H1 (cell line): ENCODE measurements around the gene CLIC3. TPM values are rescaled to one million over a fixed set of nuclear protein-coding genes. Genes with fewer than 3 reads are reported as not detected.
A peak's percentile ranks its signal among the peaks of the same experiment; 100 is the strongest.

Experiments used
- CTCF ChIA-PET: fragments of 300-600 bp; sonication (Branson Sonifier 250); formaldehyde crosslinking; loops from one replicate; lab custom pipeline; 2021; ENCODE audit not compliant: partially characterized antibody; lab: Charles Lee
- POLR2A ChIA-PET: fragments of 300-600 bp; sonication (Branson Sonifier 250); formaldehyde crosslinking; loops from one replicate; lab custom pipeline; 2021; ENCODE audit warnings: inconsistent platforms; ENCODE audit not compliant: partially characterized antibody; lab: Charles Lee
- DNase-seq, 2 experiments: peaks; one replicate each; pipeline versions ENCODE4 v3.0.0 to v3.0.0-alpha.2; 2010 to 2022; ENCODE audit warnings: low spot score in 2 of 2, low read depth in 1 of 2, mixed read lengths in 1 of 2
- FAIRE-seq: peaks from 2 replicates; lab custom pipeline; 2011; peaks lifted over from hg19 to GRCh38; lab: Jason Lieb, UNC
- H2AFZ ChIP-seq: 2 replicates; pipeline ENCODE4 v1.8.1; 2012; ENCODE audit warnings: low read length, inconsistent platforms
- H2AK5ac ChIP-seq: 2 replicates; pipeline ENCODE4 v1.6.1; 2013; ENCODE audit warnings: low read depth, low read length
- H2BK120ac ChIP-seq: replicated peaks from 2 replicates; pipeline ENCODE3; 2013; ENCODE audit warnings: low read depth, low read length, inconsistent platforms
- H2BK12ac ChIP-seq: 2 replicates; pipeline ENCODE4 v1.6.1; 2013; ENCODE audit warnings: low read depth, low read length
- H2BK15ac ChIP-seq: 2 replicates; pipeline ENCODE4 v1.6.1; 2013; ENCODE audit warnings: low read length
- H2BK20ac ChIP-seq: 2 replicates; pipeline ENCODE4 v1.6.1; 2013; ENCODE audit warnings: low read length
- H2BK5ac ChIP-seq: 2 replicates; pipeline ENCODE4 v1.6.1; 2013; ENCODE audit warnings: low read depth, low read length
- H3K14ac ChIP-seq: 2 replicates; pipeline ENCODE4 v1.6.1; 2013; ENCODE audit warnings: inconsistent platforms; ENCODE audit not compliant: insufficient read length
- H3K18ac ChIP-seq: 2 replicates; pipeline ENCODE4 v1.6.1; 2013; ENCODE audit warnings: low read length; ENCODE audit errors: extremely low read depth
- H3K23ac ChIP-seq: 2 replicates; pipeline ENCODE4 v1.6.1; 2013; ENCODE audit warnings: inconsistent platforms; ENCODE audit not compliant: insufficient read length
- H3K23me2 ChIP-seq: 2 replicates; pipeline ENCODE4 v1.6.1; 2013; ENCODE audit warnings: low read depth, low read length
- H3K27ac ChIP-seq: 2 replicates; pipeline ENCODE4 v1.6.1; 2011; ENCODE audit warnings: low read depth, low read length, inconsistent platforms
- H3K27me3 ChIP-seq, 4 experiments: replicated peaks in 1 of 4; 1 replicate in 1 of 4; 2 replicates in 3 of 4; pipeline versions ENCODE4 v1.6.1 to v1.8.1; 2011 to 2013; ENCODE audit warnings: low read length in 3 of 4, mild to moderate bottlenecking in 3 of 4, inconsistent platforms in 2 of 4, mixed read lengths in 2 of 4, moderate library complexity in 1 of 4; ENCODE audit not compliant: control insufficient read depth in 3 of 4, insufficient read depth in 3 of 4; ENCODE audit errors: extremely low read depth in 1 of 4
- H3K36me3 ChIP-seq, 4 experiments: 2 replicates each; pipeline versions ENCODE4 v1.6.1 to v1.8.1; 2011 to 2013; ENCODE audit warnings: mild to moderate bottlenecking in 4 of 4, low read length in 3 of 4, moderate library complexity in 2 of 4, control low read depth in 1 of 4, inconsistent platforms in 1 of 4; ENCODE audit not compliant: insufficient read depth in 4 of 4, control insufficient read depth in 2 of 4
- H3K4ac ChIP-seq: replicated peaks from 2 replicates; pipeline ENCODE3; 2013; ENCODE audit warnings: low read length, low read depth, mixed read lengths, inconsistent platforms; ENCODE audit not compliant: insufficient read length
- H3K4me1 ChIP-seq, 4 experiments: replicated peaks in 1 of 4; 1 replicate in 1 of 4; 2 replicates in 3 of 4; pipeline versions ENCODE4 v1.6.1 to v1.8.1; 2011 to 2013; ENCODE audit warnings: low read length in 3 of 4, inconsistent platforms in 2 of 4, mixed read lengths in 1 of 4; ENCODE audit not compliant: insufficient read depth in 4 of 4, control insufficient read depth in 3 of 4
- H3K4me2 ChIP-seq, 2 experiments: 2 replicates each; pipeline versions ENCODE4 v1.6.1 to v1.8.1; 2011 to 2013; ENCODE audit warnings: low read depth in 2 of 2, low read length in 2 of 2, control low read depth in 1 of 2, inconsistent platforms in 1 of 2, mild to moderate bottlenecking in 1 of 2; ENCODE audit not compliant: insufficient read depth in 1 of 2
- H3K4me3 ChIP-seq, 4 experiments: fragments of 200-600, 300-600 bp in 1 of 4; sonication (generic), shearing (Covaris generic), sonication (Bioruptor Twin) in 1 of 4; 2 replicates each; pipeline versions ENCODE4 v1.5.1 to v1.8.1; 2011 to 2016; ENCODE audit warnings: low read length in 4 of 4, low read depth in 3 of 4, control low read depth in 2 of 4, inconsistent platforms in 2 of 4, mild to moderate bottlenecking in 2 of 4, mixed read lengths in 1 of 4, moderate library complexity in 1 of 4; ENCODE audit not compliant: insufficient read depth in 2 of 4; ENCODE audit errors: extremely low read depth in 1 of 4
- H3K56ac ChIP-seq: replicated peaks from 2 replicates; pipeline ENCODE3; 2013; ENCODE audit warnings: low read depth, mild to moderate bottlenecking, mixed read lengths, low read length, inconsistent platforms; ENCODE audit not compliant: insufficient read length
- H3K79me1 ChIP-seq: 2 replicates; pipeline ENCODE4 v1.6.1; 2013; ENCODE audit warnings: low read depth, low read length, control low read depth
- H3K79me2 ChIP-seq, 2 experiments: 2 replicates each; pipeline versions ENCODE4 v1.6.1 to v1.8.1; 2012 to 2013; ENCODE audit warnings: low read length in 2 of 2, mild to moderate bottlenecking in 2 of 2, inconsistent platforms in 1 of 2; ENCODE audit not compliant: insufficient read depth in 2 of 2, control insufficient read depth in 1 of 2
- H3K9ac ChIP-seq, 4 experiments: replicated peaks in 1 of 4; 1 replicate in 1 of 4; 2 replicates in 3 of 4; pipeline versions ENCODE4 v1.6.1 to v1.8.1; 2011 to 2013; ENCODE audit warnings: low read depth in 3 of 4, low read length in 3 of 4, control low read depth in 2 of 4, mild to moderate bottlenecking in 2 of 4, moderate library complexity in 2 of 4, inconsistent platforms in 1 of 4; ENCODE audit errors: extremely low read depth in 1 of 4
- H3K9me3 ChIP-seq, 2 experiments: 2 replicates each; pipeline versions ENCODE4 v1.6.1 to v1.8.1; 2012 to 2013; ENCODE audit warnings: mild to moderate bottlenecking in 2 of 2, moderate library complexity in 2 of 2, control low read depth in 1 of 2, inconsistent platforms in 1 of 2, low read depth in 1 of 2, low read length in 1 of 2, mixed read lengths in 1 of 2; ENCODE audit not compliant: insufficient read depth in 2 of 2
- H4K20me1 ChIP-seq, 2 experiments: replicated peaks in 1 of 2; 2 replicates each; pipeline versions ENCODE3 to v1.8.1; 2011 to 2013; ENCODE audit warnings: inconsistent platforms in 2 of 2, low read length in 2 of 2, mild to moderate bottlenecking in 1 of 2; ENCODE audit not compliant: insufficient read depth in 2 of 2, control insufficient read depth in 1 of 2
- H4K5ac ChIP-seq: 2 replicates; pipeline ENCODE4 v1.6.1; 2013; ENCODE audit warnings: low read length, low read depth, mixed read lengths, inconsistent platforms; ENCODE audit not compliant: insufficient read length
- H4K8ac ChIP-seq: 2 replicates; pipeline ENCODE4 v1.8.0; 2013; ENCODE audit warnings: mild to moderate bottlenecking, moderate library complexity, low read length, inconsistent platforms; ENCODE audit not compliant: insufficient read depth; ENCODE audit errors: extremely low read depth
- H4K91ac ChIP-seq: replicated peaks from 2 replicates; pipeline ENCODE3; 2013; ENCODE audit warnings: low read length, mixed read lengths, inconsistent platforms; ENCODE audit not compliant: insufficient read length
- BRCA1 ChIP-seq: IDR thresholded peaks from 2 replicates; pipeline ENCODE4 v1.6.1; 2012; ENCODE audit warnings: low read depth, low read length, improper control_type of control experiment
- E2F6 ChIP-seq: IDR thresholded peaks from 2 replicates; pipeline ENCODE4 v1.6.1; 2012; ENCODE audit warnings: inconsistent platforms
- EGR1 ChIP-seq: IDR thresholded peaks from 2 replicates; pipeline ENCODE4 v1.6.1; 2011; ENCODE audit warnings: low read depth, low read length, borderline replicate concordance
- EZH2 ChIP-seq: fragments of 200-600 bp; sonication (generic); IDR thresholded peaks from 2 replicates; pipeline ENCODE4 v1.7.1; 2012; ENCODE audit warnings: low read depth, mild to moderate bottlenecking, moderate library complexity, low read length, inconsistent platforms; ENCODE audit not compliant: severe bottlenecking
- RAD21 ChIP-seq, 2 experiments: IDR thresholded peaks in 1 of 2; conservative IDR thresholded peaks in 1 of 2; 2 replicates each; pipeline ENCODE4 v1.6.1; 2011; ENCODE audit warnings: low read depth in 2 of 2, low read length in 2 of 2, improper control_type of control experiment in 1 of 2, inconsistent platforms in 1 of 2, mild to moderate bottlenecking in 1 of 2, moderate library complexity in 1 of 2
- WGBS, 2 experiments: shearing (Covaris generic) in 1 of 2; methylation state at CpG; one replicate each; pipeline versions ENCODE4 v1.1.6 to v1.1.7; 2013 to 2015; ENCODE audit warnings: low lambda C conversion rate in 2 of 2, mixed read lengths in 2 of 2, inconsistent platforms in 1 of 2, low coverage in 1 of 2, missing lambda C conversion rate in 1 of 2; ENCODE audit not compliant: insufficient replicate concordance in 2 of 2, insufficient coverage in 1 of 2, insufficient read length in 1 of 2; ENCODE audit errors: extremely low coverage in 1 of 2, missing lambda C conversion rate in 1 of 2; 5-methylcytosine and 5-hydroxymethylcytosine counted together
- polyA plus RNA-seq, 7 experiments: library from polyadenylated mRNA; depleted of rRNA in 3 of 7; stranded (reverse) in 5 of 7; unstranded in 2 of 7; fragments of >200 nt in 5 of 7; fragments of 200-250 nt in 2 of 7; gene quantifications; 1 replicate in 5 of 7; 2 replicates in 1 of 7; 4 replicates in 1 of 7; pipeline versions ENCODE4 v1.2.1 to v1.2.3, GENCODE V29; 2011 to 2013; ENCODE audit warnings: missing spikeins in 2 of 7, mixed read lengths in 2 of 7
- total RNA-seq: library from RNA; stranded (reverse); fragmentation: NEBNext Ultra II Directional; extraction: Animal tissue kit (Norgen Biotek cat#: 25700); gene quantifications from 2 replicates; pipeline ENCODE4 v1.2.1, GENCODE V29; 2021
- TF ChIP-seq, protein P1 (sequence below), 3 experiments: IDR thresholded peaks; 1 replicate in 2 of 3; 2 replicates in 1 of 3; pipeline versions ENCODE4 v1.5.1 to v1.6.1; 2011; ENCODE audit warnings: low read length in 3 of 3, mild to moderate bottlenecking in 3 of 3, inconsistent platforms in 2 of 3, low read depth in 1 of 3, moderate library complexity in 1 of 3; ENCODE audit not compliant: insufficient read depth in 1 of 3; ENCODE audit errors: control extremely low read depth in 1 of 3

The CLIC3 gene
- total and polyA plus RNA-seq, 2 of the 8 experiments (the other 6 are each of a cell fraction or from before 2014, with no cell fraction given) = 0.12 TPM; not detected in 1

DNA sequence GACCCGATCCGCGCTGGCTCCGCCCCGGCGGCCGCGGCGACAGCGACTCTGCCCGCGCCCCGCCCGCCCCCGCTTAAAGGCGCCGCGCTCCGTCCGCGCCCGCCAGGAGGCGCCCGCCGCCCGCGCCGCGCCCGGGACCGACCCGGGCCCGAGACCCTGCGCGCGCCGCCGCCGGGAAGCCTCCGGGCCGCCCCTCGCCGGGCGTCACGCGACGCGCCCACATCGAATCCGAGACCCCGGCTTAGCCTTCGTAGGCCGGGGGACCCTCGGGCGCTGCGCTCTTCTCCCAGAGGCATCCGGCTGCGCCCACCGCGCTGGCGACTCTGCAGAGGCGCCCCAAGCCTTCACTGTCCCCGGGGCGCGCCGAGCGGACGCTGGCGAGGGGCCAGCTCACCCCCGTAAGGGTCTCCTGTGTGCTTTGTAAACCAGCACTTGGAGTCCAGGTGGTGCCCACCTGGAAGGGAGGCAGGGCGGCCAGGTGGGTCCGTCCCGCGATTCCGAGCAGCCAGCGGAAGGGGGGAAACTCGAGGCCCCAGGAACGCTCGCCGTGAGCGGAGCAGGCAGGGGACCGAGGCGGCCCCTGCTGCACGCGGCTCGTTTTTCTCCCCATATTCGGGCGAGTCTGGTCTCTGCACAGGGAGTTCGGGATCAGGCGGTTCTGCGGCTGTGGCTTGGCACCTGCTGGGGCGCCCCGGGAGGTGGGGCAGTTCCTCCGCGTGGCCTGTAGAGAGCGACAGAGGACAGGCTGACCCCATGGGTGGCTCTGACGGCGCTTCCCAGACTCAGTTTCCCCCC is 32.1 kb upstream of the CLIC3 start:
- Histone ChIP-seq H4K8ac (peak overlapping the region; percentile 46; the same call in 1 of the 2 replicates), H3K23ac (no peak overlapping the region), H2AFZ (peak overlapping the region; percentile 82; the same call in 1 of the 2 replicates), H3K9ac (no peak overlapping the region; a peak in 2 of 7 replicates), H4K91ac (no peak overlapping the region), H3K56ac (no peak overlapping the region), H2BK5ac (no peak overlapping the region), H2AK5ac (no peak overlapping the region), H3K23me2 (peaks cover 4% of the 10 kb centered on the region; the same call in 1 of the 2 replicates), H2BK12ac (no peak overlapping the region), H3K4me1 (peaks cover 0 to 11% (median 3%) of the 10 kb centered on the region in 4 experiments; a peak in 5 of 7 replicates), H4K5ac (no peak overlapping the region), H2BK15ac (no peak overlapping the region), H3K27ac (no peak overlapping the region), H4K20me1 (peaks cover 0 to 4% of the 10 kb centered on the region in 2 experiments), H3K4me3 (peak overlapping the region; percentile 37 to 78 (median 46); a peak in 7 of 8 replicates), H3K79me2 (no peaks in the 10 kb centered on the region), H3K4ac (no peak overlapping the region), H3K18ac (peak overlapping the region; percentile 60), H3K9me3 (no peaks in the 10 kb centered on the region), H2BK20ac (no peak overlapping the region), H2BK120ac (no peak overlapping the region), H3K79me1 (no peaks in the 10 kb centered on the region), H3K36me3 (no peaks in the 10 kb centered on the region), H3K27me3 (peaks cover 1 to 27% (median 15%) of the 10 kb centered on the region in 4 experiments; a peak in 6 of 7 replicates), H3K14ac (no peak overlapping the region), H3K4me2 (peak overlapping the region; percentile 39 to 91)
- FAIRE-seq = no peak
- peak in 1 of 2 experiments; percentile 77 for DNase-seq
- WGBS, 2 experiments = 8% methylated on average over 56 of the region's 98 CpGs; no CpG with 5 or more reads in 1 of the 2 experiments
- POLR2A ChIA-PET = interaction anchor here (1.0 to 1.9 kb wide), 5 partner anchors 16 to 214 kb away, joined by 3 to 6 read pairs (median 4); partner anchors contain the start of gene TUBB4B
- CTCF ChIA-PET = interaction anchor here (0.7 to 8.5 kb wide), 71 partner anchors 9 to 440 kb away, joined by 3 to 110 read pairs (median 5); partner anchors contain the start of genes AJM1, C8G, CLIC3 and GRIN1
- peak; percentile 8 to 21; a peak in 2 of 4 replicates for TF ChIP-seq RAD21 (IDR thresholded peaks at IDR 0.05 in 1 of 2, conservative IDR thresholded peaks at IDR 0.05 in 1 of 2; ENCODE audit: low read depth in 2 of 2, low read length in 2 of 2)
- TF ChIP-seq BRCA1 = no peak
- peak; percentile 60; the same call in 1 of the 2 replicates for TF ChIP-seq EGR1
- TF ChIP-seq, protein P1, sequence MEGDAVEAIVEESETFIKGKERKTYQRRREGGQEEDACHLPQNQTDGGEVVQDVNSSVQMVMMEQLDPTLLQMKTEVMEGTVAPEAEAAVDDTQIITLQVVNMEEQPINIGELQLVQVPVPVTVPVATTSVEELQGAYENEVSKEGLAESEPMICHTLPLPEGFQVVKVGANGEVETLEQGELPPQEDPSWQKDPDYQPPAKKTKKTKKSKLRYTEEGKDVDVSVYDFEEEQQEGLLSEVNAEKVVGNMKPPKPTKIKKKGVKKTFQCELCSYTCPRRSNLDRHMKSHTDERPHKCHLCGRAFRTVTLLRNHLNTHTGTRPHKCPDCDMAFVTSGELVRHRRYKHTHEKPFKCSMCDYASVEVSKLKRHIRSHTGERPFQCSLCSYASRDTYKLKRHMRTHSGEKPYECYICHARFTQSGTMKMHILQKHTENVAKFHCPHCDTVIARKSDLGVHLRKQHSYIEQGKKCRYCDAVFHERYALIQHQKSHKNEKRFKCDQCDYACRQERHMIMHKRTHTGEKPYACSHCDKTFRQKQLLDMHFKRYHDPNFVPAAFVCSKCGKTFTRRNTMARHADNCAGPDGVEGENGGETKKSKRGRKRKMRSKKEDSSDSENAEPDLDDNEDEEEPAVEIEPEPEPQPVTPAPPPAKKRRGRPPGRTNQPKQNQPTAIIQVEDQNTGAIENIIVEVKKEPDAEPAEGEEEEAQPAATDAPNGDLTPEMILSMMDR (IDR thresholded peaks at IDR 0.05; ENCODE audit: control extremely low read depth in 1 of 3, insufficient read depth in 1 of 3, low read depth in 1 of 3, low read length in 3 of 3) = peak in 2 of 3 experiments; percentile 44 to 53; a peak in 3 of 4 replicates
- TF ChIP-seq E2F6 = peak; percentile 58
- TF ChIP-seq EZH2 = peak; percentile 8
